GM19467 (cell line): ENCODE data around the gene TEX13B.
"Not testable (repeated sequence)": the region's sequence is repeated elsewhere in the genome, so short reads cannot be mapped to it uniquely, and the experiment has no call there.

ENCODE experiments used
- ATAC-seq: cut with Tn5 transposase; IDR thresholded peaks from one replicate; pipeline ENCODE4 v1.9.1; 2021; ENCODE audit warnings: mild to moderate bottlenecking, moderate library complexity; ENCODE audit not compliant: unreplicated experiment

Gene TEX13B

GRCh38 chrX:107982356-107982755, at the start of gene TEX13B:
Gene TEX13B, minus strand, starts transcription at chrX:107982370. Its CDS starts 243 bp downstream, at chrX:107982127.
- ATAC-seq = no peak

- no peak for ATAC-seq
Measured at GRCh38 chrX:108029928-108030711, 48.0 kb upstream of the TEX13B start.

GRCh38 chrX:108028854-108029253, 46.7 kb upstream of the TEX13B start:
- ATAC-seq = no peak

GRCh38 chrX:108025954-108026600, 43.9 kb upstream of the TEX13B start:
- no peak for ATAC-seq

GRCh38 chrX:108025376-108025775, 43.2 kb upstream of the TEX13B start:
- no peak for ATAC-seq

GRCh38 chrX:108022491-108023089, 40.4 kb upstream of the TEX13B start:
- no peak for ATAC-seq

GRCh38 chrX:108020631-108021030, 38.5 kb upstream of the TEX13B start:
- ATAC-seq = no peak

GRCh38 chrX:108019382-108019875, 37.3 kb upstream of the TEX13B start:
- ATAC-seq = no peak

GRCh38 chrX:108018656-108019381, 36.6 kb upstream of the TEX13B start:
- no peak for ATAC-seq

GRCh38 chrX:108001218-108001814, 19.1 kb upstream of the TEX13B start:
- peak; percentile 81 for ATAC-seq

- ATAC-seq = no peak
Measured at GRCh38 chrX:108000751-108001150, 18.6 kb upstream of the TEX13B start.

- no peak for ATAC-seq
Measured at GRCh38 chrX:107996124-107996523, 14.0 kb upstream of the TEX13B start.

GRCh38 chrX:107985033-107985432, 2.9 kb upstream of the TEX13B start:
- no peak for ATAC-seq

GRCh38 chrX:107979534-107979933, 2.6 kb downstream of the TEX13B start:
- no peak for ATAC-seq

- ATAC-seq = no peak
Measured at GRCh38 chrX:107978707-107979307, 3.4 kb downstream of the TEX13B start.

GRCh38 chrX:107978071-107978470, 4.1 kb downstream of the TEX13B start:
- no peak for ATAC-seq

GRCh38 chrX:107971636-107972035, 10.5 kb downstream of the TEX13B start:
- ATAC-seq = no peak

GRCh38 chrX:107970073-107970472, 12.1 kb downstream of the TEX13B start:
- no peak for ATAC-seq

- ATAC-seq = no peak
Measured at GRCh38 chrX:107968623-107969022, 13.5 kb downstream of the TEX13B start.

- not testable (repeated sequence) for ATAC-seq
Measured at GRCh38 chrX:107955337-107955736, 26.8 kb downstream of the TEX13B start.
